AML-193 (cell line): ENCODE data around the gene GRIP1.

Experiments
- DNase-seq, 2 experiments: peaks; one replicate each; lab custom pipeline; 2025; lab: John Stamatoyannopoulos, UW

Gene GRIP1

DNA sequence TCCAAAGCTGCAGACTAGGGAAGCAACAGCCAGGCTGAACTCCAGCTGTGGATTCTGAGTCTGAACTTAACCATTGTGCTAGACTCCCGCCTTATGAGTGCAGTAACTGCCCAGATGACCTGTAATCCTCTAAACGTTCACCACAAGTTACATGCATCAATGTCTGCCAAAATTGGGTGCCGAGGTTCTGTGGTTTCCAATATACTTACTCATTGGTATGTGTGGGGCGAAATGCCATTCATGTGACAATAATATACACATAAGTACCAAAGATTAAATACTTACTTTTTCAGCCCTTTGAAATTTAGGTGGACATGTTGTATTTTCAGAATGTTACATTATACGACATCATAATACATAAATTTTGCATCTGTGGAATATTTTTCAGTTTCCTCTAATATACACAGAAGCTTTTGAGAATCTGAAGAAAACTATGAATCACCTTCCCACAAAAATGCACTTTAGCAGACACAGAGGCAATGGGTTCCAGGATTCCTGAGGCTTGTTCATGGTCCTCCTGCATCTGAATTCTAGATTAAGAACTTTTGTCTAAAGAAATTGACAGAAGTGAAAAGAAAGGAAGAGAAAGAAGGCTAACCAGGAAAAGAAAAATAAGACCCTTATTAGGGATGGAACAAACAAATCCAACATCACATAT, 31.7 kb downstream of the GRIP1 start:
- no peak for DNase-seq

DNA sequence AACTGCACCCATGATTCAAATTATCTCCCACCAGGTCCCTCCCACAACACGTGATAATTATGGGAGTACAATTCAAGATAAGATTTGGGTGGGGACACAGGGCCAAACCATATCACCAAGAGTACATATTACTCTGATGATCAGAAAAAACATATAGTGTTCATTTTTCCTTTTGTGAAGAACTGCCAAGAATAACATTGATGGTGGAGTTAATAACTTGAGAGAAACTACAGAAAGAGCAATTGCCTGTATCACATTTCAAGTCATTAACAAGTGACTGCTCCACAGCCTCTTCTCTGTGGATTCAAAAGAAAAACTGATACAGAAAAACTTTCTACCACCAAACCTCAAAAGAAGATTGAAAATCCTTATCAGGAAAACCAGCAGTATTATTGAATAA, 34.7 kb downstream of the GRIP1 start:
- no peak for DNase-seq

DNA sequence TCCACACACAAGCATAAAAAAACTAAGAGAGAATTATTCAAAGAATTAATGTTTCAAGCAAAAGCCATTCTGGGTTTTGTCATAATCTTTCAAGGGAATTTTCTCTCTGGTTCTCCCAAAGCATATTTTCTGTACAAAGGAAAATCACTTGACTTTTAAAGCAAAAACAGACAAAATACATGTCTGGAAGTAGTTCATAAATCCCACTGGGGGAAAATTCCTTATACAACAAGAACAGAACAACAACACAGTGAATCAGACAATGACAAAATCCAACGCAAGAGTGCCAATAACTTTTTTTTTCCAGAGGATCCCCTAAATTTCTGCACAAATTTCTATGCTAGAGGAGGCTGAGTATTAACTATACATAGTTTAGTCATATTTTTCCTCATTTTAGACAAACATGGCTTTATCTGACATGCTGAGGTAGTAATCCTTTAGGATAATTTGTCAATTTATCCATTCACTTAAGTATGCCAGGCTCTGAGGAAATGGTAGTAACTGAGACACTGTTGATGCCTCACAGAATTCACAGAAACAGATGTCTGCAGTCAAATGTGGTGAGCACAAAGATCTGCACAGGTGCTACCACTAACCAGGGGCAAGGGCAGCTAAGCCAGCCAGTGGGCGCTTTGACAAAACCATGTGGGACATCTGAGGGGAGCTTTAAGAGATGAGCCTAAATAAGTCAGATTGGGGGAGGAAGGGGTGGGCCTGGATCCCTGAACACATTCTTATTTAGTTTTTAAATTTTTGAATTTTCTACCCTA, 38.0 kb downstream of the GRIP1 start:
- DNase-seq, result no peak

DNA sequence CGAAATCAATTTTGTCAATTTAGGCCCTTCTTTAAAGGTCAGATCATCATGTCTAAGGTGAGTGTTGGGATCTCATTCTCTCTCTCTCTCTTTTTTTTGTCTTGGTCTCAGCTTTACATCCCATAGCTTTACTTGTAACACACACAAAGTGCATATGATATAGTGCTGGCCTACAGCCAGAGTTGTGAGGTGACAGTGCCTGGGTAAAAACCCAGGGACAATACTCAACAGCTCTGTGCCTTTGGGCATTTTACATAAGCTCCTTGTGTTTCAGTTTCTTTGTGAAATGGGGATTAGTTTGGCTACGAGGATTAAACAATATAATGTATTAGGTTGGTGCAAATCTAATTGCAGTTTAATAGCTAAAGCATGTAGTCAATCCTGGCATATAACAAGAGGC, 40.2 kb downstream of the GRIP1 start:
- DNase-seq, result no peak

DNA sequence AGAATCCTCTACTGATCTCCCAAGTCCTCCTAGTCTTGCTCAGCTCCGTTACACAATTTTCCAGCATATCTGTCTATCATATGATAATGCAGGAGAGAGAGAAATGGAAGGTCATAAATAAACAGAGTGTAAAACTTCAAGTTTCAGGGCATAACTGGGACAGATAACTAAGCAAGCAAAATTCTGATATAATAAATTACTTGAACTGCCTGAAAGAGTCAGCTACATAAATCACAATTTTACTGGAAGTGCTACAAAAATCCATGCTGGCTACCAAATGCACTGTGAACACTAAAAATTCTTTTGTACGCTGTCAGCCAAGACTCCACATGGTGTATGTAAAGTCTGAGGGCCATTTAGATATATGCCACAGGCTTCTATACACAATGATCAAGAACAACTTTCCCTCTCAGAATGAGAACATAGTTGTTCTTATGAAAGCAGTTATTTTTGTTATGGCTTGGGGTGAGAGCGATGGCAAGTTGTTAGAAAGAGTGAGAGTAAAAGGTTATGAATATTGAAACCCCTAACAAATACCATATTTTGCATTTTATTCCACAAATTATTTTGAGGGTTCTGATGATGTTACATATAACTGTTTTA, 41.1 kb downstream of the GRIP1 start:
- no peak for DNase-seq

DNA sequence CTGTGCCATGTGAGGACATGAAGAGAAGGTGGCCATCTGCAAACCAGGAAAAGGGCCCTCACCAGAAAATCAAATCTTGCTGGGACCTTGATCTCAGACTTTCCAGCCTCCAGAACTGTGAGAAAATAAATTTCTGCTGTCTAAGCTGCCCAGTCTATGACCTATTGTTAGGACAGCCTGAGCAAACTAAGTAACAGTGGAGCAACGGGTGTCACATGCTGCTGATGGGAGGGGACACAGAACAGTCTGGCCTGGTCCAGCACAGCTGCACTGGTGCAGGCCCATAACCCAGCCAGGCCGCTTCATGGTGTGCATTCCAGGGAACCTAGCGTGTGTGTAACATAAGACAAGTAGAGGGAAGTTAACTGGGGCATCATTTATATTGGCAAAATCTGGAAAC, 42.1 kb downstream of the GRIP1 start:
- no peak for DNase-seq

DNA sequence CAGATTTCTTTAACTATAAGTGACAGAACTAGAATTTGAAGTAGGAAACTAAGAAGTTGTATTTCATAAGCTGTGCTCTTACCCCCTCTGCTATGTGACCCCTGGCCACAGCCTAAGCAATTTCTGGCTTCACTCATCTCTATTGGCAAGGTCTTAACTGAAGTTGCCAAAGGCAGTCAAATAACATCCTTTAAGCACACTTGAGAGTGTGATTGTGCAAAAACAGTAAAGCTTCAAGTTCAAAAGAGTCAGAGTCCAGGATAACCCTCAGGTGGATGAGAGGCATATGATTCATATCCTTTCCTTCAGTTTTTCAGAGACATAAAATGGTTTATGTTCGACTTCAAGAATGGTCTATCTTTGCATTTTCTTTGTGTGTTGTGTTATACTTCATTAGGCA, 45.2 kb downstream of the GRIP1 start:
- no peak for DNase-seq

DNA sequence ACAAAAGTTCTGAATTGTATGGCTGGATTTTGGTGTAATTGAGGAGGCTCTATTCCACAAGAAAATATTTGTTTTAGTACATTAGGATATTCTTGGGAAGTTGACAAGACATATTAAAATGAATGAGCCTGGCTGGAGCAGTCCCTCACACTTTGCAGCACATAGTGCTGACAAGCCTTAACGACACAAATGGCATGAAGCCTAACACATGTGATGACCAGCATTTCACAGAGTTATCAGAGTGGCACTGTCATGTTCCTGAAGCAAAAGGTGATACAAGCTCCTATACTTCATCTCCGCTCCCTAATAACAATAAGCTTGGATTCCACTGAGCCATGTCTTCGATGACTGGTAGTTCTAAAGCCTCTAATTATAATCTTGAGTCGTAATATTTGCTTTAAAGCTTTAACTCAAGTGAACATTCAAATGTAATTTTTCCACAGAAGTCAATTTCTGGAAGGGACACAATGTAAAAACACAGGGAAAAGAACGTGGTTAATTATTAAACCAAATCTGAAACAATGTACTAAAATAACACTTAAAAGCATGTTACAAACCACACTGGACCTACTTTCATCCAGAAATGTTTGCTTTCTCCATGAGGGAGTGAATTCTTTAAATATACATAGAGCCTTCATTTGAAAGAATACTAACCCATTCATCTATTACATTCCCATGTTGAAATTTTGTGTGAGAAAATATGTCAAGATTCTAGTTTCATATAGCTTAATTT, 49.6 kb downstream of the GRIP1 start:
- no peak for DNase-seq

DNA sequence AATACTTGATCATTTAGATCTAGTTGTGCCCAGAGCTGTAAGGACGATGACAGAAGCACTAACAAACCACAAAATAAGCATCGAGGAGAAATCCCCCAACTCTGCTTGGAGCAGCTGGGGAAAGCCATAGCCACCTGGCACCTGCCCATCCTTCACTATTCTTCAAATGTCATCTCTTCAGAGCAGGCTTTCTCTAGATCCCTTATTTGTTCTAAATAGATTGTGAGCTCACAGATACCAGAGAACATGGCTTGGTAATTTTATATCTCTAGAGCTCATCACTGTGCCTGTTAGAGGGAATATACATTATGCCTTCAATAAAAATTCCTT, 50.9 kb downstream of the GRIP1 start:
- no peak for DNase-seq

DNA sequence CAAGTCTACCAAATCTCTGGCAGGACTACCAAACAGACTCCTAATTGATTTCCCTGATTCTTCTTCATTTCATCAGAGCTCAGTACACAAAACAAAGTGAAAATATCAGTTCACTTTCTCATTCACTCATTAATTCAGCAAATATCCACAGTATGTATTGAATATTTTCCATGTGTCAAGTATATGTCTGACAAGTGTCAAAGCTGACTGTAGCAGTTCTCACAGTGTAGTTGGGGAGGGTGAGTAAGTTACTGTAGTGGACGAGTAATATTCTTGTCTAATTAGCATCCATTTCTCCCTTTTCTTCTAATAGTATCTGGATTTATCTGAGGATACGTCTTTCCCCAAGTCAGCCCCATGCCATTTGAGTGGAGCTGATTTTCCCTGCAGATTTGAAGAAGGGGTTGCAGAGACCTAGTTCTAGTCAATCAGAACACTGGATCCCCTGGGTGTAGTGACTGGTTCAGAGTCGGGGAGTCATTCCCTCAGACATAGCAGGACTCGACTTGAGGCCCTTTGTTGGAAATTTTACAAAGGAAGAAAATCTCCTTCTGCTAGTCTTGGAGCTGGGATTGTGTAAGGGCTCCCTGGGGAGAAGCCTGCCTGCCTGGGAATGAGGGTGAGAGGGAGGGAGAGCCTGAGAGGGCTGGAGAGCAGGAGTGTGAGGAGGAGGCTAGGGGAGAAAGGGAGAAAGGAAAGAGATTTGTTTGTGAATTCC, 51.4 kb downstream of the GRIP1 start:
- DNase-seq, result no peak

DNA sequence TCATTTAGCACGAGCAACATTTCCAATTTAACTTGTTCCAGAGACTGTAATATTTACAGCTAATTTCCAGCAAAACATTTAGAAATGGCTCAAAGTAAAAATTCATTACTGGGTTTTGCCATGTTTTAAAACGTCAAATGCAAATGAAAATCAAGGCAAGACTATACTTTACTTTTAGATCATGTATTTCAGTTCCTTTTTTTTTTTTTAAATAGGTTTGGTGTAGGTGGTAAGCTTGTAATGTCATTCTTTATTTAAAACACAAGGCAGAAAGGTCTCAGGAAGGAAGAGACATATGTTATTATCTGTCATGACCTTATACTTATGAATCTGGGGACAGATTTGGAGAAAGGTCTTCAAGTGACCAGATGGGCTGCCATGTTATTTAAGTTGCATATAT, 54.1 kb downstream of the GRIP1 start:
- DNase-seq, result no peak

DNA sequence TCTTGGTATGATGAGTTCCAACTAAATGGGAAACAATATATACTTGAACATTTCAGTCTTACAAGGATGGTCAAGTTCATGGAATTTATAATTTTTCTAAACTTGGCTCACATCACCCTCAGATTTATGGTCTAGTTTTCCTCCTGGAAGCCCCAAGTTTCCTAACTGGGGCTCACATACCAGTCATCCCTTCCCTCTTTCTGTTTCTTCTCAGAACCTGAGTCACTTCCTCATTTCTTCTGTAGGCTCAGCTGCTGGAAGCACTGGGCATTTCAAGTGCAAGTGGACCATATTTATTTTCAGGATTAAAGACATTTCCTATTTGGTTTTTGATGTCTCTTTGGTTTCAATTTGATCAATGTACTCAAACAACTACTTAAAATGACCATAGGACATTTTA, 55.4 kb downstream of the GRIP1 start:
- peak; percentile 10 to 14 for DNase-seq

DNA sequence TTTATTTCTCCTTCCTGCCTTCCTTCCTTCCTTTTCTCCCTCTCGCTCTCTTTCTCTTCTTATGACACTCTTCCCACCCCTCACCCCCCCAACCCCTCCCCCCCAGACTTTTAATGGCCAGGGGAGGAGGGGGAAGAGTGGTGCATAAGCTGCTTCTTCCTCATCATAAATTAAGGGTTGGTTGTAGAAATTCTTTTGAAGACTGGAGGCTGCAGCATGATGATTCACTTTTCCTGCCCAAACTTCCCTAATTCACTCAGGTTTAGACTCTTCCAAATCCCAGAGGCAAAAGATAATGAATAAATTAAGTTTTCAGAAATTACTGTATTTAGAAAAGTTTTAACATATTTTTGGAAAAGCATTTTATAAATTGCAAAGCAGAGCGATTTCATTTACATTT, 58.2 kb downstream of the GRIP1 start:
- DNase-seq, result no peak

DNA sequence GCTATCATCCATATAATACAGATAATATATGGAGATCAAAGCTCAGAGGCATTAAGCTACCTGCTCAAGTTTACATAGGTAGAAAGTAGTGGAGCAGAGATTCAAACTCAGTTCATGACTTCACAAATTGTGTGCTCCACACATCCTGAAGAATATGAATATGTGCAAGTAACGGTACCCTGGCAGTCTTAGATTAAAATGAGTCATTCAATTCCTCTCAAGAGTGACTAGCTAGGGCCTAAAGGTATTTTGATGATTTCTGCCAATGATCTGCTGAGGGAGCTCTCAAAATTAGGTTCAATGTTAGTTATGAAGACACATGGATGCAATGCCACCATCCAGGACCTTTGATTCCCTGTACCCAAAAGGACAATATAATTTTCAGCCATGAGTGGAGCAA, 58.9 kb downstream of the GRIP1 start:
- no peak for DNase-seq

DNA sequence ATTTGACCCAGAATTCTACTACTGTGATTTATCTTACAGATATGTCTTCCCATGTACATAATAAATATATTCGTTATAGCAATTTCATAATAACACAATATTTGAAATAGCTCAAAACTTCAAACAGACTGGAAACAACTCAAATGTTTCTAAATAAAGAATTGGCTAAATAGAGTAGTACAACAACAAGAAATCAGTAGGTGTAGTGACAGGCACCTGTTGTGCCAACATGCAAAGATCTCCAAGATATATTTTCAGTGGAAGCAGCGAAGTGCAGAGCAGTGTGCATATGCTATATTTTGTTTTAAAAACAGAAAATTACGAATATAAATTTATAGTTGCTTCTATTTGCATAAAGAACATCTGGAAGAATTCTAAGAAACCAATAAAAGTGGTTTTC, 60.9 kb downstream of the GRIP1 start:
- DNase-seq, result no peak

DNA sequence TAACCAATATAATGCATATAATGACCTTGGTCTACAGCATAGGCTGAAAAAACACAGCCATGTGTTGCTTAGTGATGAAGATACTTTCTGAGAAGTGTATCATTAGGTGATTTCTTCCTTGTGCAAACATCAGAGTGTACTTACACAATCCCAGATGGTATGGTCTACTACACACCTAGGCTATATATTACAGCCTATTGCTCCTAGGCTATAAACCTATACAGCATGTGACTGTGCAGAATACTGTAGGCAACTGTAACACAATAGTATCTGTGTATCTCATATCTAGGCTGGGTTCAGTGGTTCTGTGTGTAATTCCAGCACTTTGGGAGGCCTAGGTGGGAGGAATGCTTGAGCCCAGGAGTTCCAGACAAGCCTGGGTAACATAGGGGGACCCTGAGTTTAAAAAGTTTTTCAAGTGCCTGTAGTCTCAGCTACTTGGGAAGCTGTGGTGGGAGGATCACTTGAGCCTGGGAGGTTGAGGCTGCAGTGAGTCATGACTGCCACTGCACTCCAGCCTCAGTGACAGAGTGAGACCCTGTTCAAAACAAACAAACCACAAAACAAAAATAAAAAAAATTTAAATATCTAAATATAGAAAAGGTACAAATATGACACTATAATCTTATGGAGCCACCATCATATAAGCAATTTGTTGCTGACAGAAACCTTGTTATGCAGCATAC, 66.6 kb downstream of the GRIP1 start:
- no peak for DNase-seq

DNA sequence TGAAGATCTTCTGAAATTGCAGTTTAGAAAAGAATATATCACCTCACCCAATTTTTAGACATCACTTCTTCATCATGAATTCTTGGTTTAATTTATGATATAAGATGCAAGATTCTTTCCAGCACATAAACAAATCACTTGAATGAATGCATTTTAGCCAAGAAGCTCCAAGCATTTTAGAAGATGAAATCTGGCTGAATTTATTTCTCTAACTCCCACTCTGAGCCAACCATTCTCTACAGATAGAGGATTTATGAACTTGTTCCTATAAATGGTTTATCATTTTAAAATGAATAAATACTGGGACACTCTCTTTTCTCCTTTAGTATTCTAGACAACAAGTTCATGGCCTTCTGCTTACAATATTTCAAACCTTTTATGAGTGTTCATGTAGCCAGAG, 71.7 kb downstream of the GRIP1 start:
- DNase-seq, result no peak

DNA sequence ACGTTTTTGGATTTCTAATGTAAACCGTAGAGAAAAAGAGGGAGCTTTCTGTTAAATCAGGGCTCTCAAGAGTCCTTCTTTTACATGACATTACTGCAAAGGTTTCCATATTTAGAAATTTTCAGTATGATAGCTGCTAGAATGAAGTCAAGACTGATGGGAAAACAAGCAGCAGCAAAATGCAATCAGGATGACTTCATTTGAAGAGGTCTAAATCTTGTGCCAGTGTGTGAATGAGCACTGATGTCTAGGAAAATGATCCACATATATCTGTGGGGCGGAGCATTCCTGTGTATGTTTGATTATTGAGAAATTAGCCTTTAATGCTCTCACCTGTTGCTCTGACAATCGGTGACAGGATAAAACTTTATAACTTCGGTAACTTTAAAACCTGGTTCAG, 73.6 kb downstream of the GRIP1 start:
- no peak for DNase-seq

DNA sequence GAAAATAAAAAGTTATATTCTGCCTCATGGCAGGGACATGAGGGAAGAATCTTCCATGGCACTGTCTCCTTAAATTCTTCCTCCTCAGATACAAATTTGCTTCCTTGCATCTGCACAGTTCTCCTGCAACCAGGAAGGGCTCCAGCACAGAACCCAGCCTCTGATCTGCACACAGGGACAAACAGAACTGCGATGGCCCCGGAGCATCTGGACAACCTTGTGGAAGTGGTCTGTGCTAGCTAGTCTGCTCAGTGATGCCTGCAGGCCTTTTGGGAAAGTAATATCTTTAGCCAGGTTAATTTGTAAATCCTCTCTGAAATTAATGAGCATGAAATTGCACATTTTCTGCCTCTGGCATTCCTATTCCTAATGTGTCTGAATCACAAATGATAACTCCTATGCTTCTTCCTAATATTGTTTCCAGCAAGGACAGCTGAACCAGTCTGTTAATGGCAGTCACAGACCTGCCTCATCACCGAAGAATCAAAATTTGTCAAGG, 74.8 kb downstream of the GRIP1 start:
- no peak for DNase-seq

DNA sequence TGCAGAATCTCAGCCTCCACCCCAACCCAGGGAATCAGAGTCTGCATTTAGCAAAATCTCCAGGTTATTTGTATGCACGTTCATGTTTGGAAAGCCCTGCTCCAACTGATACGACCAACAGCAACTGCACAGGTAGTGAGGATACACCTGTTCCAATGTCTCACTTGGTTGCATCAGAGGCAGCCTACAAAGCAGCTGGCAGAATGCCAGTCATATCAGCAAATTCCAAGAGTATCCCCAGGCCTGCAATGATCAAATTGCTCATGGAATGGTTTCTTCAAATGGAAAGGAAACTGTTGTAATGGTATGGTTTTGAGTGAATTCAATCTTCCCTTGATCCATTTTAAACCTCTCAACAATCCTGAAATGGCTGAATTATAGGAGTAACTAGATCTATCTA, 75.4 kb downstream of the GRIP1 start:
- DNase-seq, result no peak

DNA sequence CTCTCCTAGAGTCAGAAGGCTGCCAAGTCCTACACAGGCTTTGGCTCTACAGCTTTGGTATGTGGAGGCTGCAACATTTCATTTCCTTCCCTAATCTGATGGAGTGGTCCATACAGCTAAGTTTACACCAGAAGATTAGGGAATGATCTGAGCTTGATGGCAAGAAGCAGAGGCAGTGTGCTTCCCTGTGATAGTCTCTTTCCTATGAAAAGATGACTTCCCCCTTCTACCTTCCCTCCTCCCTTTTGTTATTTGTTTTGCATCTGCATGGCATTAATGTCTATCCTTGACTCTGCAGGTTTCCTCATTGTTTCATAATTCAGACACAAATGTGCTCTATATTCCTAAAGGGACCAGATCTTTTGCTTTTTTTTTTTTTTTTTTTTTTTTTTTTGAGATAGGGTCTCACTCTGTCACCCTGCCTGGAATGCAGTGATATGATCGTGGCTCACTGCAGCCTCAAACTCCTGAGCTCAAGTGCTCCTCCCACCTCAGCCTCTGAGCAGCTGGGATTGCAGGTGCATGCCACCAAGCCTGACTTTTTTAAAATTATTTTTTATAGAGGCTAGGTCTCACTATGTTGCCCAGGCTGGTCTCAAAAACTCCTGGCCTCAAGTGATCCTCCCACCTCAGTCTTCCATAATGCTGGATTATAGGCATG, 76.3 kb downstream of the GRIP1 start:
- DNase-seq, result no peak
